HG03045 (cell line): Measurements from ENCODE around the gene CCDC169.
"Not testable (repeated sequence)": the region's sequence is repeated elsewhere in the genome, so short reads cannot be mapped to it uniquely, and the experiment has no call there.

Source experiments
- ATAC-seq: cut with Tn5 transposase; IDR thresholded peaks from one replicate; pipeline ENCODE4 v1.9.1; 2021; ENCODE audit warnings: mild to moderate bottlenecking, moderate library complexity; ENCODE audit not compliant: unreplicated experiment

Gene CCDC169

GRCh38 chr13:36319793-36320192 lies 22.2 kb upstream of the CCDC169 start:
- not testable (repeated sequence) for ATAC-seq

- no peak for ATAC-seq
These were observed 15.7 kb upstream of the CCDC169 start for GRCh38 chr13:36313047-36313969.

GRCh38 chr13:36310417-36311108 lies 12.9 kb upstream of the CCDC169 start:
- peak; percentile 73 for ATAC-seq

- no peak for ATAC-seq
These were observed 4.7 kb upstream of the CCDC169 start for GRCh38 chr13:36302289-36302688.

- ATAC-seq: not testable (repeated sequence)
These were observed 1.9 kb upstream of the CCDC169 start for GRCh38 chr13:36299469-36299868.

- no peak for ATAC-seq
These were observed 988 bp upstream of the CCDC169 start for GRCh38 chr13:36298535-36299068.

GRCh38 chr13:36294096-36294495 lies 3.5 kb downstream of the CCDC169 start:
- no peak for ATAC-seq

GRCh38 chr13:36293497-36293896 lies 4.1 kb downstream of the CCDC169 start:
- no peak for ATAC-seq

- ATAC-seq: no peak
These were observed 8.7 kb downstream of the CCDC169 start for GRCh38 chr13:36288794-36289391.

GRCh38 chr13:36286006-36286405 lies 11.6 kb downstream of the CCDC169 start:
- no peak for ATAC-seq

- ATAC-seq: no peak
These were observed 14.7 kb downstream of the CCDC169 start for GRCh38 chr13:36282821-36283432.

- ATAC-seq: no peak
These were observed 22.2 kb downstream of the CCDC169 start for GRCh38 chr13:36275190-36276002.

- no peak for ATAC-seq
These were observed 24.2 kb downstream of the CCDC169 start for GRCh38 chr13:36273431-36273830.

GRCh38 chr13:36261976-36262375 lies 35.6 kb downstream of the CCDC169 start:
- ATAC-seq: no peak

- no peak for ATAC-seq
These were observed 36.6 kb downstream of the CCDC169 start for GRCh38 chr13:36261011-36261410.

- no peak for ATAC-seq
These were observed 38.1 kb downstream of the CCDC169 start for GRCh38 chr13:36259361-36260137.

- ATAC-seq: no peak
These were observed 38.8 kb downstream of the CCDC169 start for GRCh38 chr13:36258831-36259230.

GRCh38 chr13:36251526-36251925 lies 46.1 kb downstream of the CCDC169 start:
- ATAC-seq: no peak

GRCh38 chr13:36251017-36251416 lies 46.6 kb downstream of the CCDC169 start:
- no peak for ATAC-seq
